ENCODE data around the gene FAM9B. TPM values are rescaled to one million over a fixed set of nuclear protein-coding genes. Genes with fewer than 3 reads are reported as not detected.

Gene FAM9B
- total RNA-seq, 1 experiment from 2014 or later = 0.19 TPM

DNA sequence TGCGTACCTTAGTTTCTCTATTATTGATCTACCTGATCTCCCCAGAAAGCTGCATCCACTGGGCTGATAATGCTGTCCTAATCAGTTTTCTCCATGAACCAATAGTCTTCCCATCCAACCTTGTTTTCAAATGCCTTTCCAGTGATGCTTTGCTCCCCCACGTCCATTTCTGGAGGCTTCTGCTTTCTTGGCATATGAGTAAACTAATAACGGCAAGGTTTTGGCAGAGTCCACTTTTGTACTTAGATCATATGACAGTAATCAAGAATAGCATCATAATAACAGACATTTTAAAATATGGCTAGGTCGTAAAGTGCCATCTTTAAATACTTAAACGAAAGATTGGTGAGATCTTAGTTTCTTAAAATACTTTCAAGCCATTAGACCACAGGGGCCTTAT is 38.4 kb upstream of the FAM9B start:
- POLR2A ChIA-PET (ENCODE audit: low non-redundant PET) = no interaction called here
- CTCF ChIA-PET = no interaction called here
- no peaks in the 10 kb centered on the region for H3K36me3 ChIP-seq (ENCODE audit: insufficient read depth, low read length, poor library complexity, severe bottlenecking)
- no peak for TF ChIP-seq EZH2 (IDR thresholded peaks at IDR 0.05; ENCODE audit: borderline replicate concordance, low read depth, low read length, poor library complexity, severe bottlenecking)
- TF ChIP-seq, protein P1, sequence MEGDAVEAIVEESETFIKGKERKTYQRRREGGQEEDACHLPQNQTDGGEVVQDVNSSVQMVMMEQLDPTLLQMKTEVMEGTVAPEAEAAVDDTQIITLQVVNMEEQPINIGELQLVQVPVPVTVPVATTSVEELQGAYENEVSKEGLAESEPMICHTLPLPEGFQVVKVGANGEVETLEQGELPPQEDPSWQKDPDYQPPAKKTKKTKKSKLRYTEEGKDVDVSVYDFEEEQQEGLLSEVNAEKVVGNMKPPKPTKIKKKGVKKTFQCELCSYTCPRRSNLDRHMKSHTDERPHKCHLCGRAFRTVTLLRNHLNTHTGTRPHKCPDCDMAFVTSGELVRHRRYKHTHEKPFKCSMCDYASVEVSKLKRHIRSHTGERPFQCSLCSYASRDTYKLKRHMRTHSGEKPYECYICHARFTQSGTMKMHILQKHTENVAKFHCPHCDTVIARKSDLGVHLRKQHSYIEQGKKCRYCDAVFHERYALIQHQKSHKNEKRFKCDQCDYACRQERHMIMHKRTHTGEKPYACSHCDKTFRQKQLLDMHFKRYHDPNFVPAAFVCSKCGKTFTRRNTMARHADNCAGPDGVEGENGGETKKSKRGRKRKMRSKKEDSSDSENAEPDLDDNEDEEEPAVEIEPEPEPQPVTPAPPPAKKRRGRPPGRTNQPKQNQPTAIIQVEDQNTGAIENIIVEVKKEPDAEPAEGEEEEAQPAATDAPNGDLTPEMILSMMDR (conservative IDR thresholded peaks at IDR 0.05; ENCODE audit: low read depth, low read length) = no peak
- H3K9me3 ChIP-seq (ENCODE audit: low read depth, low read length, poor library complexity, severe bottlenecking) = no peaks in the 10 kb centered on the region
- no peak overlapping the region for H3K4me3 ChIP-seq (ENCODE audit: low read depth, low read length, poor library complexity, severe bottlenecking)
- no TSS peak for BruUV-seq (replicated peaks)
- intact Hi-C loops (cut with micrococcal nuclease; ENCODE audit: unreplicated experiment) = no loop called here
- no peak for DNase-seq (ENCODE audit: low spot score)
- H3K27me3 ChIP-seq (replicated peaks; ENCODE audit: insufficient read depth, low read depth, low read length, poor library complexity) = no peaks in the 10 kb centered on the region
- H3K27ac ChIP-seq (ENCODE audit: low read depth, low read length, poor library complexity, severe bottlenecking) = no peak overlapping the region
- no peaks in the 10 kb centered on the region for H3K4me1 ChIP-seq (ENCODE audit: insufficient read depth, low read length, poor library complexity, severe bottlenecking)

DNA sequence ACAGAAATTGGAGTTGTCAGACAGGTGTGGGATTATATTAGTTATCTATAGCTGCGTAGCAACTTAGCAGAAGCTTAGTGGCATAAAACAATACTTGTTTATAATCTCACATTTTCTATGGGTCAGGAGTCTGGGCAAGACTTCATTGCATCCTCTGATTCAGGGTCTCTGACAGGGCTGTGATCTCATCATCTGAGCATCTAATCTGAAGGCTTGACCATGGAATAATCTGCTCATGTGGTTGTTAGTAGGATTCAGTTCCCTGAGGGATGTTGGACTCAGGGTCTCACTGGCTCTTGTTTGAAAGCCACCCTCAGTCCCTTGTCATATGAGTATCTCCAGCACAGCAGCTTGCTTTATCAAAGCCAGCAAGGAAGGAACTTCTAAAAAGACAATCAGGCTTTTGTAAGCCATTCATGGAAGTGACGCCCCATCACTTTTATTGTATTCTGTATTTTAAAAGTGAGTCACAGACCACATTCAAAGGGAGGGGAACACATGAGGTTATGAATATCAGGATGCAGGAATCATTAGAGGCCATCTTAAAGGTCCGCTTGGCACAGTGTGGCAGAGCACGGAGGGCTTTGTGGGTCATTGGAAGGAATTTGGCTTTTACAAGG is 37.2 kb upstream of the FAM9B start:
- intact Hi-C loops (cut with micrococcal nuclease; ENCODE audit: unreplicated experiment) = no loop called here
- no peak for DNase-seq (ENCODE audit: low spot score)
- H3K4me1 ChIP-seq (ENCODE audit: insufficient read depth, low read length, poor library complexity, severe bottlenecking) = no peaks in the 10 kb centered on the region
- CTCF ChIA-PET = no interaction called here
- H3K9me3 ChIP-seq (ENCODE audit: low read depth, low read length, poor library complexity, severe bottlenecking) = no peaks in the 10 kb centered on the region
- TF ChIP-seq, protein P1 (conservative IDR thresholded peaks at IDR 0.05; ENCODE audit: low read depth, low read length) = no peak
- TF ChIP-seq EZH2 (IDR thresholded peaks at IDR 0.05; ENCODE audit: borderline replicate concordance, low read depth, low read length, poor library complexity, severe bottlenecking) = no peak
- POLR2A ChIA-PET (ENCODE audit: low non-redundant PET) = no interaction called here
- H3K27ac ChIP-seq (ENCODE audit: low read depth, low read length, poor library complexity, severe bottlenecking) = no peak overlapping the region
- no peaks in the 10 kb centered on the region for H3K36me3 ChIP-seq (ENCODE audit: insufficient read depth, low read length, poor library complexity, severe bottlenecking)
- no peak overlapping the region for H3K4me3 ChIP-seq (ENCODE audit: low read depth, low read length, poor library complexity, severe bottlenecking)
- no TSS peak for BruUV-seq (replicated peaks)
- no peaks in the 10 kb centered on the region for H3K27me3 ChIP-seq (replicated peaks; ENCODE audit: insufficient read depth, low read depth, low read length, poor library complexity)

DNA sequence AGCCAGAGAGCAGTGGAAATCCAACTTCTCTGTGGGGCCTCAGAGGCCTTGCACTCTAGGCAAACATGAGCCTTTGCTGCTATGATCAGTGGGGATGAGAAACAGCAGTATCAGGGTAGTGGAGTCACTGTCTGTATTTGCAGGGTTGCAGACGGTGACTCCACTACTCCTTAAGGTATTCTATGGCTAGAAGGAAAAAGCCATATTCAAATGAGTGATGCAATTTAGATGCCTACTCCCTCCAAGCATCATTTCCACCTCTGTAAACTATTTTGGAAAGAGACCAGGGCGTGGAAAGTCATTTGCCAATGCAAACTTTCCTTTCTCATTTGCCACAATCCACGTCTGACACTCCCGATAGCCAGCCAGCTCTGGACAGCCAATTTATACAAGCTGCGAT is 35.6 kb upstream of the FAM9B start:
- Histone ChIP-seq H3K4me3 (ENCODE audit: low read depth, low read length, poor library complexity, severe bottlenecking) (no peak overlapping the region), H3K27me3 (replicated peaks; ENCODE audit: insufficient read depth, low read depth, low read length, poor library complexity) (no peaks in the 10 kb centered on the region), H3K4me1 (ENCODE audit: insufficient read depth, low read length, poor library complexity, severe bottlenecking) (no peaks in the 10 kb centered on the region), H3K9me3 (ENCODE audit: low read depth, low read length, poor library complexity, severe bottlenecking) (no peaks in the 10 kb centered on the region), H3K27ac (ENCODE audit: low read depth, low read length, poor library complexity, severe bottlenecking) (no peak overlapping the region), H3K36me3 (ENCODE audit: insufficient read depth, low read length, poor library complexity, severe bottlenecking) (no peaks in the 10 kb centered on the region)
- intact Hi-C loops (cut with micrococcal nuclease; ENCODE audit: unreplicated experiment) = no loop called here
- CTCF ChIA-PET = no interaction called here
- no peak for DNase-seq (ENCODE audit: low spot score)
- TF ChIP-seq, protein P1 (conservative IDR thresholded peaks at IDR 0.05; ENCODE audit: low read depth, low read length) = no peak
- no peak for TF ChIP-seq EZH2 (IDR thresholded peaks at IDR 0.05; ENCODE audit: borderline replicate concordance, low read depth, low read length, poor library complexity, severe bottlenecking)
- BruUV-seq (replicated peaks) = no TSS peak
- POLR2A ChIA-PET (ENCODE audit: low non-redundant PET) = no interaction called here

Data from A673 (cell line).